Thymus (tissue), 11 donors: ENCODE results near the gene TDO2. TPM values are rescaled to one million over a fixed set of nuclear protein-coding genes. Genes with fewer than 3 reads are reported as not detected.
A peak's percentile ranks its signal among the peaks of the same experiment; 100 is the strongest.

Experiments used
- DNase-seq, 9 donors: peaks; one replicate each; pipeline ENCODE4 v3.0.0-alpha.2; 2013; ENCODE audit warnings: low spot score in 9 of 9, low read depth in 6 of 9, missing footprints in 1 of 9
- H3K27ac ChIP-seq, 2 donors: one replicate each; pipeline ENCODE4 v1.5.1; 2013; ENCODE audit warnings: control low read depth in 1 of 2, low read depth in 1 of 2, low read length in 1 of 2, mild to moderate bottlenecking in 1 of 2, moderate library complexity in 1 of 2
- H3K27me3 ChIP-seq, 2 donors: one replicate each; pipeline ENCODE4 v1.5.1; 2013; ENCODE audit warnings: low read length in 1 of 2; ENCODE audit not compliant: control insufficient read depth in 2 of 2, insufficient read depth in 1 of 2
- H3K36me3 ChIP-seq, 2 donors: one replicate each; pipeline ENCODE4 v1.5.1; 2013; ENCODE audit warnings: low read length in 1 of 2, mild to moderate bottlenecking in 1 of 2, moderate library complexity in 1 of 2; ENCODE audit not compliant: control insufficient read depth in 2 of 2, insufficient read depth in 2 of 2
- H3K4me1 ChIP-seq, 2 donors: one replicate each; pipeline ENCODE4 v1.5.1; 2013; ENCODE audit warnings: low read length in 2 of 2; ENCODE audit not compliant: control insufficient read depth in 2 of 2, insufficient read depth in 2 of 2
- H3K4me3 ChIP-seq, 2 donors: one replicate each; pipeline ENCODE4 v1.5.1; 2013; ENCODE audit warnings: low read length in 2 of 2, control low read depth in 1 of 2, mild to moderate bottlenecking in 1 of 2
- H3K9me3 ChIP-seq, 2 donors: one replicate each; pipeline ENCODE4 v1.5.1; 2013; ENCODE audit warnings: low read length in 1 of 2, mild to moderate bottlenecking in 1 of 2; ENCODE audit not compliant: control insufficient read depth in 2 of 2, insufficient read depth in 1 of 2
- WGBS: extraction: QIAGEN DNeasy Blood & Tissue Kit; methylation state at CpG from one replicate; pipeline ENCODE4 v1.1.7; 2013; 5-methylcytosine and 5-hydroxymethylcytosine counted together
- polyA plus RNA-seq: library from polyadenylated mRNA; stranded (reverse); fragments of 200-250 nt; gene quantifications from one replicate; pipeline ENCODE4 v1.2.3, GENCODE V29; 2013
- total RNA-seq: library from RNA; stranded (reverse); fragments of 120-200 nt; gene quantifications from one replicate; pipeline ENCODE4 v1.2.4, GENCODE V29; 2013
- donor health status: healthy.

Gene TDO2
- total and polyA plus RNA-seq, 2 donors: 0.66 to 1.1 TPM

- DNase-seq: no peak
- Histone ChIP-seq H3K9me3 (no peaks in the 10 kb centered on the region), H3K27ac (no peak overlapping the region), H3K36me3 (no peaks in the 10 kb centered on the region), H3K4me3 (no peak overlapping the region), H3K4me1 (peaks cover 0 to 5% of the 10 kb centered on the region in 2 donors), H3K27me3 (no peaks in the 10 kb centered on the region)
- WGBS: 94% methylated on average over 2 of the region's 2 CpGs
These were observed 53.0 kb downstream of the TDO2 start for GRCh38 chr4:155956461-155956860.

- Histone ChIP-seq H3K36me3 (no peaks in the 10 kb centered on the region), H3K27me3 (no peaks in the 10 kb centered on the region), H3K9me3 (no peaks in the 10 kb centered on the region), H3K4me3 (no peak overlapping the region), H3K27ac (no peak overlapping the region), H3K4me1 (no peaks in the 10 kb centered on the region)
- no peak for DNase-seq
- WGBS: 96% methylated on average over 4 of the region's 4 CpGs
These were observed 55.9 kb downstream of the TDO2 start for GRCh38 chr4:155959417-155959816.

- H3K27ac ChIP-seq: no peak overlapping the region
- H3K4me1 ChIP-seq: no peaks in the 10 kb centered on the region
- H3K27me3 ChIP-seq: no peaks in the 10 kb centered on the region
- no peaks in the 10 kb centered on the region for H3K36me3 ChIP-seq
- no peaks in the 10 kb centered on the region for H3K9me3 ChIP-seq
- no peak overlapping the region for H3K4me3 ChIP-seq
- WGBS: 84% methylated on average over 5 of the region's 5 CpGs
- DNase-seq: peak in 1 of 9 donors; percentile 13
These were observed 57.0 kb downstream of the TDO2 start for GRCh38 chr4:155960522-155960921.

- WGBS: 98% methylated on average over 4 of the region's 4 CpGs
- no peaks in the 10 kb centered on the region for H3K36me3 ChIP-seq
- no peaks in the 10 kb centered on the region for H3K27me3 ChIP-seq
- H3K4me1 ChIP-seq: no peaks in the 10 kb centered on the region
- H3K27ac ChIP-seq: no peak overlapping the region
- H3K4me3 ChIP-seq: no peak overlapping the region
- no peaks in the 10 kb centered on the region for H3K9me3 ChIP-seq
- DNase-seq: no peak
These were observed 58.1 kb downstream of the TDO2 start for GRCh38 chr4:155961575-155961974.

GRCh38 chr4:155962767-155963166 lies 59.3 kb downstream of the TDO2 start:
- WGBS: 95% methylated on average over 2 of the region's 2 CpGs
- H3K9me3 ChIP-seq: no peaks in the 10 kb centered on the region
- H3K36me3 ChIP-seq: no peaks in the 10 kb centered on the region
- H3K27ac ChIP-seq: no peak overlapping the region
- no peaks in the 10 kb centered on the region for H3K27me3 ChIP-seq
- H3K4me3 ChIP-seq: no peak overlapping the region
- no peak for DNase-seq
- no peaks in the 10 kb centered on the region for H3K4me1 ChIP-seq

GRCh38 chr4:155964016-155964891 lies 60.8 kb downstream of the TDO2 start:
- Histone ChIP-seq H3K4me3 (no peak overlapping the region), H3K27ac (no peak overlapping the region), H3K4me1 (no peaks in the 10 kb centered on the region), H3K9me3 (no peaks in the 10 kb centered on the region), H3K36me3 (no peaks in the 10 kb centered on the region), H3K27me3 (no peaks in the 10 kb centered on the region)
- WGBS: 86% methylated on average over 8 of the region's 8 CpGs
- DNase-seq: no peak

GRCh38 chr4:155966171-155966570 lies 62.7 kb downstream of the TDO2 start:
- no peak for DNase-seq
- no peaks in the 10 kb centered on the region for H3K27me3 ChIP-seq
- 94% methylated on average over 2 of the region's 2 CpGs for WGBS
- no peaks in the 10 kb centered on the region for H3K9me3 ChIP-seq
- H3K4me1 ChIP-seq: no peaks in the 10 kb centered on the region
- H3K4me3 ChIP-seq: no peak overlapping the region
- no peaks in the 10 kb centered on the region for H3K36me3 ChIP-seq
- no peak overlapping the region for H3K27ac ChIP-seq

- Histone ChIP-seq H3K4me1 (no peaks in the 10 kb centered on the region), H3K4me3 (no peak overlapping the region), H3K27ac (no peak overlapping the region), H3K36me3 (no peaks in the 10 kb centered on the region), H3K9me3 (no peaks in the 10 kb centered on the region), H3K27me3 (no peaks in the 10 kb centered on the region)
- no peak for DNase-seq
- WGBS: 96% methylated on average over 3 of the region's 3 CpGs
These were observed 63.4 kb downstream of the TDO2 start for GRCh38 chr4:155966731-155967395.
